Measurements from ENCODE around the gene SLCO6A1. TPM values are rescaled to one million over a fixed set of nuclear protein-coding genes. Genes with fewer than 3 reads are reported as not detected.

SLCO6A1 gene
- total and polyA plus RNA-seq, 3 donors from 2014 or later: 20.4 to 78.0 (median 30.1) TPM

GRCh38 chr5:102539996-102540728 lies 41.4 kb upstream of the SLCO6A1 start:
- DNase-seq: no peak
- H3K4me3 ChIP-seq: no peak overlapping the region
- intact Hi-C loops (cut with DNase I; ENCODE audit: low total_unique reads): no loop called here
- H3K36me3 ChIP-seq (ENCODE audit: low read depth, missing control alignments): no peaks in the 10 kb centered on the region
- no peaks in the 10 kb centered on the region for H3K27me3 ChIP-seq
- no peak overlapping the region for H3K27ac ChIP-seq
- 83 to 87% methylated on average over 5 of the region's 5 CpGs for WGBS, 2 donors
- no peak for TF ChIP-seq CTCF (IDR thresholded peaks at IDR 0.05)
- no peak for TF ChIP-seq POLR2A (IDR thresholded peaks at IDR 0.05)
- H3K9me3 ChIP-seq: no peaks in the 10 kb centered on the region
- H3K4me1 ChIP-seq: no peaks in the 10 kb centered on the region

DNA sequence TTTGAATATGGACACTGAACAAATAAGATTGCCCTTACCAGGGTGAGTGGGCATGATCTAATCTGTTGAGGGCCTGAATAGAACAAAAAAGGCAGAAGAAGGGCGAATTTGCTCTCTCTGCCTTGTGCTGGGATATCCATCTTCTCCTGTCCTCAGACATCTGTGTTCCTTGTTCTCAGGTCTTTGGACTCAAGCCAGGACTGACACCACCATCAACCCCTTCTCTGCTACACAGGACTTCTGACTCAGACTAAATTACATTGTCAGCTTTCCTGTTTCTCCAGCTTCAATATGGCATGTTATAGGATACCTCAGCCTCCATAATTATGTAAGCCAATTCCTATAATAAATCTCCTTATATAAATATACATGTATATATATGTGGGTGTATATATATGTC lies 40.8 kb upstream of the SLCO6A1 start:
- DNase-seq: no peak
- Histone ChIP-seq H3K4me1 (no peaks in the 10 kb centered on the region), H3K36me3 (ENCODE audit: low read depth, missing control alignments) (no peaks in the 10 kb centered on the region), H3K27ac (no peak overlapping the region), H3K4me3 (no peak overlapping the region), H3K9me3 (no peaks in the 10 kb centered on the region), H3K27me3 (no peaks in the 10 kb centered on the region)
- TF ChIP-seq CTCF (IDR thresholded peaks at IDR 0.05) (no peak), POLR2A (IDR thresholded peaks at IDR 0.05) (no peak)
- 75 to 79% methylated on average over 1 of the region's 1 CpG for WGBS, 2 donors
- intact Hi-C loops (cut with DNase I; ENCODE audit: low total_unique reads): no loop called here

DNA sequence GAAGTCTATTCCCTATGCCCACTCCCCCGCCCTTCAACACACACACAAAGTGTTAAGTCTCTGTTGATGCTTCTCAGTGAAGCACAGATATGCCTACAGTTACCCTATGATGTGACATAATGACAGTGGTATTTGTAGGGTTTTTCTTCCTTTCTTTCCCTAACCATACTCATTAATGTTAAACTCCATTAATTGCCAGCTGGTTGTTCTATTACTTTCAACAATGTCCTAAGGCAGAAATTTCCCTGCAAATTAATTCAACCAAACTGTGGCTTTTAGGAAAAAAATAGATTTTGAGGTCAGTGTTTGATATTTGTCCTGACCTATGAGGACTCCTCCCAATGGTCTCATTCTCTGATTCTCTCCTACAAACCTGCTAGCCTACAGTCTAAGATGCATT lies 38.2 kb upstream of the SLCO6A1 start:
- H3K9me3 ChIP-seq: no peaks in the 10 kb centered on the region
- no peak for DNase-seq
- intact Hi-C loops (cut with DNase I; ENCODE audit: low total_unique reads): no loop called here
- WGBS, 2 donors: 81 to 96% methylated on average over 1 of the region's 1 CpG
- no peaks in the 10 kb centered on the region for H3K4me1 ChIP-seq
- H3K36me3 ChIP-seq (ENCODE audit: low read depth, missing control alignments): no peaks in the 10 kb centered on the region
- H3K27ac ChIP-seq: no peak overlapping the region
- no peak overlapping the region for H3K4me3 ChIP-seq
- TF ChIP-seq CTCF (IDR thresholded peaks at IDR 0.05) (no peak), POLR2A (IDR thresholded peaks at IDR 0.05) (no peak)
- no peaks in the 10 kb centered on the region for H3K27me3 ChIP-seq

GRCh38 chr5:102536323-102536928 lies 37.6 kb upstream of the SLCO6A1 start:
- intact Hi-C loops (cut with DNase I; ENCODE audit: low total_unique reads): no loop called here

More at GRCh38 chr5:102536323-102536928, 37.6 kb upstream of the SLCO6A1 start:
- H3K4me3 ChIP-seq: no peak overlapping the region
- no peak overlapping the region for H3K27ac ChIP-seq
- H3K27me3 ChIP-seq: no peaks in the 10 kb centered on the region
- H3K4me1 ChIP-seq: no peaks in the 10 kb centered on the region
- H3K36me3 ChIP-seq (ENCODE audit: low read depth, missing control alignments): no peaks in the 10 kb centered on the region
- TF ChIP-seq CTCF (IDR thresholded peaks at IDR 0.05) (peak in 1 of 3 experiments; percentile 27), POLR2A (IDR thresholded peaks at IDR 0.05) (no peak)
- no peaks in the 10 kb centered on the region for H3K9me3 ChIP-seq
- DNase-seq: no peak

All from testis (tissue), 3 donors.